ENCODE results near the gene DMRT2.
A peak's percentile ranks its signal among the peaks of the same experiment; 100 is the strongest.

The DMRT2 gene

GRCh38 chr9:1042466-1042865 lies 7.7 kb upstream of the DMRT2 start:
- TF ChIP-seq, protein P1, sequence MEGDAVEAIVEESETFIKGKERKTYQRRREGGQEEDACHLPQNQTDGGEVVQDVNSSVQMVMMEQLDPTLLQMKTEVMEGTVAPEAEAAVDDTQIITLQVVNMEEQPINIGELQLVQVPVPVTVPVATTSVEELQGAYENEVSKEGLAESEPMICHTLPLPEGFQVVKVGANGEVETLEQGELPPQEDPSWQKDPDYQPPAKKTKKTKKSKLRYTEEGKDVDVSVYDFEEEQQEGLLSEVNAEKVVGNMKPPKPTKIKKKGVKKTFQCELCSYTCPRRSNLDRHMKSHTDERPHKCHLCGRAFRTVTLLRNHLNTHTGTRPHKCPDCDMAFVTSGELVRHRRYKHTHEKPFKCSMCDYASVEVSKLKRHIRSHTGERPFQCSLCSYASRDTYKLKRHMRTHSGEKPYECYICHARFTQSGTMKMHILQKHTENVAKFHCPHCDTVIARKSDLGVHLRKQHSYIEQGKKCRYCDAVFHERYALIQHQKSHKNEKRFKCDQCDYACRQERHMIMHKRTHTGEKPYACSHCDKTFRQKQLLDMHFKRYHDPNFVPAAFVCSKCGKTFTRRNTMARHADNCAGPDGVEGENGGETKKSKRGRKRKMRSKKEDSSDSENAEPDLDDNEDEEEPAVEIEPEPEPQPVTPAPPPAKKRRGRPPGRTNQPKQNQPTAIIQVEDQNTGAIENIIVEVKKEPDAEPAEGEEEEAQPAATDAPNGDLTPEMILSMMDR (IDR thresholded peaks at IDR 0.05; ENCODE audit: low read depth, low read length, poor library complexity, severe bottlenecking), result no peak
- TF ChIP-seq EZH2phosphoT487 (IDR thresholded peaks at IDR 0.05; ENCODE audit: borderline replicate concordance, low read length), result no peak
- H3K9me2 ChIP-seq (replicated peaks; ENCODE audit: control insufficient read depth, low read length), result no peaks in the 10 kb centered on the region
- H3K4me3 ChIP-seq (ENCODE audit: low read length), result no peak overlapping the region
- no peaks in the 10 kb centered on the region for H4K20me1 ChIP-seq (ENCODE audit: control insufficient read depth, insufficient read depth, low read depth, low read length)
- peaks cover 7% of the 10 kb centered on the region for H3K27me3 ChIP-seq (ENCODE audit: control insufficient read depth, low read length)
- H3K4me1 ChIP-seq (ENCODE audit: control insufficient read depth, low read length), result no peaks in the 10 kb centered on the region
- H3F3A ChIP-seq (ENCODE audit: control insufficient read depth, insufficient read depth), result no peaks in the 10 kb centered on the region
- H3K79me2 ChIP-seq (ENCODE audit: control insufficient read depth, low read length), result no peaks in the 10 kb centered on the region
- H3K9me3 ChIP-seq (ENCODE audit: control insufficient read depth, insufficient read depth, low read length), result no peaks in the 10 kb centered on the region; the same call in 1 of the 2 replicates
- H3K4me2 ChIP-seq (ENCODE audit: low read length), result no peak overlapping the region
- no peaks in the 10 kb centered on the region for H3K36me3 ChIP-seq (ENCODE audit: control insufficient read depth, low read length)
- no peak overlapping the region for H3K27ac ChIP-seq (ENCODE audit: low read depth, low read length)

GRCh38 chr9:1044643-1045042 lies 5.5 kb upstream of the DMRT2 start:
- Histone ChIP-seq H3K9me2 (replicated peaks; ENCODE audit: control insufficient read depth, low read length) (no peaks in the 10 kb centered on the region), H3K4me3 (ENCODE audit: low read length) (no peak overlapping the region), H3F3A (ENCODE audit: control insufficient read depth, insufficient read depth) (no peaks in the 10 kb centered on the region), H3K27ac (ENCODE audit: low read depth, low read length) (no peak overlapping the region), H3K36me3 (ENCODE audit: control insufficient read depth, low read length) (no peaks in the 10 kb centered on the region), H3K9me3 (ENCODE audit: control insufficient read depth, insufficient read depth, low read length) (no peaks in the 10 kb centered on the region; the same call in 1 of the 2 replicates), H3K27me3 (ENCODE audit: control insufficient read depth, low read length) (peaks cover 7% of the 10 kb centered on the region), H4K20me1 (ENCODE audit: control insufficient read depth, insufficient read depth, low read depth, low read length) (no peaks in the 10 kb centered on the region), H3K4me1 (ENCODE audit: control insufficient read depth, low read length) (no peaks in the 10 kb centered on the region), H3K79me2 (ENCODE audit: control insufficient read depth, low read length) (no peaks in the 10 kb centered on the region), H3K4me2 (ENCODE audit: low read length) (no peak overlapping the region)
- TF ChIP-seq, protein P1 (IDR thresholded peaks at IDR 0.05; ENCODE audit: low read depth, low read length, poor library complexity, severe bottlenecking), result no peak
- no peak for TF ChIP-seq EZH2phosphoT487 (IDR thresholded peaks at IDR 0.05; ENCODE audit: borderline replicate concordance, low read length)

- peaks cover 8% of the 10 kb centered on the region for H3K27me3 ChIP-seq (ENCODE audit: control insufficient read depth, low read length)
Measured at GRCh38 chr9:1046639-1047572, 3.3 kb upstream of the DMRT2 start.

More at GRCh38 chr9:1046639-1047572, 3.3 kb upstream of the DMRT2 start:
- Histone ChIP-seq H4K20me1 (ENCODE audit: control insufficient read depth, insufficient read depth, low read depth, low read length) (no peaks in the 10 kb centered on the region), H3K27ac (ENCODE audit: low read depth, low read length) (no peak overlapping the region), H3K9me2 (replicated peaks; ENCODE audit: control insufficient read depth, low read length) (no peaks in the 10 kb centered on the region), H3K4me3 (ENCODE audit: low read length) (no peak overlapping the region), H3K79me2 (ENCODE audit: control insufficient read depth, low read length) (no peaks in the 10 kb centered on the region), H3K4me2 (ENCODE audit: low read length) (0 out of 2 replicates have a peak overlapping the region, but pooled peaks have one; percentile 27), H3K36me3 (ENCODE audit: control insufficient read depth, low read length) (no peaks in the 10 kb centered on the region), H3F3A (ENCODE audit: control insufficient read depth, insufficient read depth) (no peaks in the 10 kb centered on the region), H3K4me1 (ENCODE audit: control insufficient read depth, low read length) (no peaks in the 10 kb centered on the region), H3K9me3 (ENCODE audit: control insufficient read depth, insufficient read depth, low read length) (no peaks in the 10 kb centered on the region; the same call in 1 of the 2 replicates)
- TF ChIP-seq, protein P1 (IDR thresholded peaks at IDR 0.05; ENCODE audit: low read depth, low read length, poor library complexity, severe bottlenecking), result no peak
- no peak for TF ChIP-seq EZH2phosphoT487 (IDR thresholded peaks at IDR 0.05; ENCODE audit: borderline replicate concordance, low read length)

Measured in DOHH2 (cell line).